Gastroesophageal sphincter (tissue), 4 donors: ENCODE data around the gene KLF3. TPM values are rescaled to one million over a fixed set of nuclear protein-coding genes. Genes with fewer than 3 reads are reported as not detected.
"Not testable (repeated sequence)": the region's sequence is repeated elsewhere in the genome, so short reads cannot be mapped to it uniquely, and the experiment has no call there.

Source experiments
- ATAC-seq: fragments of 150-250 bp; one replicate; pipeline ENCODE4 v1.9.1; 2016; ENCODE audit warnings: mild to moderate bottlenecking, moderate library complexity
- H3K27ac ChIP-seq, 4 donors: fragments of 200-600 bp; sonication (generic) in 3 of 4; 1 replicate in 3 of 4; 2 replicates in 1 of 4; pipeline ENCODE4 v1.5.1; 2016 to 2019
- H3K27me3 ChIP-seq: fragments of 200-600 bp; sonication (generic); one replicate; pipeline ENCODE4 v1.5.1; 2019
- H3K36me3 ChIP-seq, 2 donors: fragments of 200-600 bp; sonication (generic); one replicate each; pipeline ENCODE4 v1.5.1; 2019; ENCODE audit warnings: control low read depth in 1 of 2
- H3K4me1 ChIP-seq, 3 donors: fragments of 200-600 bp; sonication (generic); 1 replicate in 2 of 3; 2 replicates in 1 of 3; pipeline ENCODE4 v1.5.1; 2016 to 2019; ENCODE audit warnings: control low read depth in 2 of 3
- H3K4me3 ChIP-seq, 2 donors: fragments of 200-600 bp; sonication (generic); one replicate each; pipeline ENCODE4 v1.5.1; 2019; ENCODE audit warnings: mild to moderate bottlenecking in 1 of 2, moderate library complexity in 1 of 2
- H3K9me3 ChIP-seq, 3 donors: fragments of 200-600 bp; sonication (generic); one replicate each; pipeline ENCODE4 v1.5.1; 2017 to 2019; ENCODE audit warnings: control low read depth in 2 of 3
- CTCF ChIP-seq, 4 experiments: fragments of 200-600 bp in 2 of 4; fragments of 450-650 bp in 2 of 4; sonication (generic) in 1 of 4; IDR thresholded peaks; one replicate each; pipeline ENCODE4 v1.5.1; 2017 to 2019; ENCODE audit warnings: antibody characterized with exemption in 4 of 4, mild to moderate bottlenecking in 2 of 4, moderate library complexity in 2 of 4
- EP300 ChIP-seq: sonication (generic); formaldehyde crosslinking; IDR thresholded peaks from one replicate; pipeline ENCODE4 v1.6.1; 2017; ENCODE audit warnings: antibody characterized with exemption, mild to moderate bottlenecking
- POLR2A ChIP-seq, 2 donors: fragments of 450-650 bp; IDR thresholded peaks; one replicate each; pipeline ENCODE4 v1.6.1; 2017; ENCODE audit warnings: antibody characterized with exemption in 2 of 2, mild to moderate bottlenecking in 2 of 2, moderate library complexity in 1 of 2
- POLR2AphosphoS5 ChIP-seq: sonication (generic); formaldehyde crosslinking; IDR thresholded peaks from one replicate; pipeline ENCODE4 v1.6.1; 2017; ENCODE audit warnings: antibody characterized with exemption
- WGBS, 2 donors: methylation state at CpG; one replicate each; pipeline ENCODE4 v1.1.5; 2018; ENCODE audit warnings: low coverage in 1 of 2; 5-methylcytosine and 5-hydroxymethylcytosine counted together
- total RNA-seq, 4 donors: library from RNA; depleted of rRNA; stranded (reverse); fragments of >200 nt; gene quantifications; one replicate each; pipeline ENCODE4 v1.1.0, GENCODE V29; 2016

The KLF3 gene
- total RNA-seq, 4 donors from 2014 or later = 40.0 to 55.5 (median 43.5) TPM

GRCh38 chr4:38623260-38623659 is 40.7 kb upstream of the KLF3 start:
- Histone ChIP-seq H3K4me3 (no peak overlapping the region), H3K27ac (no peak overlapping the region), H3K9me3 (no peaks in the 10 kb centered on the region), H3K4me1 (peaks cover 0 to 19% (median 7%) of the 10 kb centered on the region in 3 donors), H3K27me3 (no peaks in the 10 kb centered on the region), H3K36me3 (no peaks in the 10 kb centered on the region)
- no peak for ATAC-seq
- 69% methylated on average over 2 of the region's 2 CpGs; no CpG with 5 or more reads in 1 of the 2 donors for WGBS, 2 donors
- TF ChIP-seq EP300 (no peak), POLR2AphosphoS5 (no peak), CTCF (IDR thresholded peaks at IDR 0.05) (no peak), POLR2A (IDR thresholded peaks at IDR 0.05) (no peak)

GRCh38 chr4:38624311-38624710 is 39.7 kb upstream of the KLF3 start:
- Histone ChIP-seq H3K27me3 (no peaks in the 10 kb centered on the region), H3K27ac (no peak overlapping the region), H3K4me1 (peaks cover 0 to 19% (median 7%) of the 10 kb centered on the region in 3 donors), H3K9me3 (no peaks in the 10 kb centered on the region), H3K4me3 (no peak overlapping the region), H3K36me3 (no peaks in the 10 kb centered on the region)
- ATAC-seq = no peak
- TF ChIP-seq EP300 (no peak), POLR2AphosphoS5 (no peak), CTCF (IDR thresholded peaks at IDR 0.05) (no peak), POLR2A (IDR thresholded peaks at IDR 0.05) (no peak)
- 95 to 96% methylated on average over 3 of the region's 3 CpGs for WGBS, 2 donors

GRCh38 chr4:38625508-38625907 is 38.5 kb upstream of the KLF3 start:
- Histone ChIP-seq H3K4me1 (peaks cover 0 to 16% (median 3%) of the 10 kb centered on the region in 3 donors), H3K9me3 (no peaks in the 10 kb centered on the region), H3K27ac (peak overlapping the region in 2 of 4 donors; percentile 13 to 27), H3K4me3 (no peak overlapping the region), H3K27me3 (no peaks in the 10 kb centered on the region), H3K36me3 (no peaks in the 10 kb centered on the region)
- no peak for ATAC-seq
- WGBS, 2 donors = 10 to 40% methylated on average over 2 to 3 of the region's 3 CpGs
- TF ChIP-seq POLR2AphosphoS5 (no peak), CTCF (IDR thresholded peaks at IDR 0.05) (no peak), POLR2A (IDR thresholded peaks at IDR 0.05) (no peak), EP300 (no peak)

GRCh38 chr4:38626901-38627444 is 37.0 kb upstream of the KLF3 start:
- H3K4me3 ChIP-seq, ATAC-seq, H3K9me3 ChIP-seq, H3K27ac ChIP-seq, H3K36me3 ChIP-seq, H3K27me3 ChIP-seq: not testable (repeated sequence)
- H3K4me1 ChIP-seq = peaks cover 0 to 12% (median 0%) of the 10 kb centered on the region in 3 donors
- no CpG with 5 or more reads among the region's 32 CpGs for WGBS, 2 donors

GRCh38 chr4:38630519-38630918 is 33.5 kb upstream of the KLF3 start:
- Histone ChIP-seq H3K36me3 (no peaks in the 10 kb centered on the region), H3K9me3 (no peaks in the 10 kb centered on the region), H3K27ac (no peak overlapping the region), H3K4me3 (no peak overlapping the region), H3K4me1 (peaks cover 0 to 21% (median 0%) of the 10 kb centered on the region in 3 donors), H3K27me3 (no peaks in the 10 kb centered on the region)
- TF ChIP-seq CTCF (IDR thresholded peaks at IDR 0.05) (no peak), POLR2AphosphoS5 (no peak), POLR2A (IDR thresholded peaks at IDR 0.05) (no peak), EP300 (no peak)
- ATAC-seq = no peak
